ENCODE measurements around the gene PLEKHM3. TPM values are rescaled to one million over a fixed set of nuclear protein-coding genes. Genes with fewer than 3 reads are reported as not detected.
A peak's percentile ranks its signal among the peaks of the same experiment; 100 is the strongest.

PLEKHM3 gene
- total RNA-seq, 1 donor from 2014 or later = 19.5 TPM

GRCh38 chr2:207978177-207978948 is 47.0 kb downstream of the PLEKHM3 start:
- peaks cover 12% of the 10 kb centered on the region for H3K79me2 ChIP-seq (ENCODE audit: low read depth)
- H3K36me3 Mint-ChIP-seq = no peaks in the 10 kb centered on the region
- H3K4me2 ChIP-seq = no peak overlapping the region
- no peaks in the 10 kb centered on the region for H3K27me3 ChIP-seq
- H3K27ac ChIP-seq = no peak overlapping the region
- H3K27ac Mint-ChIP-seq = no peak overlapping the region
- H3K9me3 ChIP-seq (ENCODE audit: low read depth) = no peaks in the 10 kb centered on the region
- H3K4me3 Mint-ChIP-seq = no peak overlapping the region
- no peaks in the 10 kb centered on the region for H4K20me1 ChIP-seq (ENCODE audit: low read depth)
- no peak for TF ChIP-seq EZH2 (IDR thresholded peaks at IDR 0.05)
- TF ChIP-seq EZH2phosphoT487 (IDR thresholded peaks at IDR 0.05) = no peak
- no peak for TF ChIP-seq CTCF (IDR thresholded peaks at IDR 0.05)
- H3K27me3 Mint-ChIP-seq (ENCODE audit: insufficient read depth, low read depth) = peaks cover 7% of the 10 kb centered on the region
- H3F3A ChIP-seq (ENCODE audit: low read depth) = peaks cover 15% of the 10 kb centered on the region
- H3K4me3 ChIP-seq = no peak overlapping the region
- DNase-seq (ENCODE audit: low spot score) = no peak
- H3K9ac ChIP-seq = no peak overlapping the region
- H3K9me3 Mint-ChIP-seq = no peaks in the 10 kb centered on the region
- no peak overlapping the region for H2AFZ ChIP-seq (replicated peaks)
- no peaks in the 10 kb centered on the region for H3K36me3 ChIP-seq
- peaks cover 19% of the 10 kb centered on the region for H3K4me1 ChIP-seq
- no peaks in the 10 kb centered on the region for H3K4me1 Mint-ChIP-seq

- Histone ChIP-seq H3K27ac (no peak overlapping the region), H4K20me1 (ENCODE audit: low read depth) (no peaks in the 10 kb centered on the region), H3K4me2 (no peak overlapping the region), H3K9me3 (ENCODE audit: low read depth) (no peaks in the 10 kb centered on the region), H3K9ac (no peak overlapping the region), H3K4me3 (no peak overlapping the region), H3K27me3 (no peaks in the 10 kb centered on the region), H3F3A (ENCODE audit: low read depth) (peaks cover 37% of the 10 kb centered on the region), H3K4me1 (peaks cover 42% of the 10 kb centered on the region), H2AFZ (replicated peaks) (no peak overlapping the region), H3K36me3 (no peaks in the 10 kb centered on the region), H3K79me2 (ENCODE audit: low read depth) (peaks cover 35% of the 10 kb centered on the region)
- Mint-ChIP-seq H3K9me3 (no peaks in the 10 kb centered on the region), H3K4me3 (no peak overlapping the region), H3K36me3 (no peaks in the 10 kb centered on the region), H3K27ac (no peak overlapping the region), H3K4me1 (peaks cover 3% of the 10 kb centered on the region), H3K27me3 (ENCODE audit: insufficient read depth, low read depth) (peaks cover 16% of the 10 kb centered on the region)
- TF ChIP-seq CTCF (IDR thresholded peaks at IDR 0.05) (no peak), EZH2 (IDR thresholded peaks at IDR 0.05) (no peak), EZH2phosphoT487 (IDR thresholded peaks at IDR 0.05) (no peak)
- no peak for DNase-seq (ENCODE audit: low spot score)
Measured at GRCh38 chr2:207975921-207976320, 49.4 kb downstream of the PLEKHM3 start.

- Mint-ChIP-seq H3K27ac (no peak overlapping the region), H3K36me3 (no peaks in the 10 kb centered on the region), H3K27me3 (ENCODE audit: insufficient read depth, low read depth) (peaks cover 16% of the 10 kb centered on the region), H3K4me1 (peaks cover 19% of the 10 kb centered on the region), H3K4me3 (no peak overlapping the region), H3K9me3 (no peaks in the 10 kb centered on the region)
- Histone ChIP-seq H4K20me1 (ENCODE audit: low read depth) (no peaks in the 10 kb centered on the region), H2AFZ (replicated peaks) (no peak overlapping the region), H3K27ac (peak overlapping the region; percentile 31), H3K9ac (no peak overlapping the region), H3K79me2 (ENCODE audit: low read depth) (peaks cover 37% of the 10 kb centered on the region), H3K9me3 (ENCODE audit: low read depth) (no peaks in the 10 kb centered on the region), H3F3A (ENCODE audit: low read depth) (peaks cover 45% of the 10 kb centered on the region), H3K4me2 (no peak overlapping the region), H3K36me3 (no peaks in the 10 kb centered on the region), H3K4me3 (no peak overlapping the region), H3K27me3 (no peaks in the 10 kb centered on the region), H3K4me1 (peaks cover 42% of the 10 kb centered on the region)
- no peak for DNase-seq (ENCODE audit: low spot score)
- TF ChIP-seq EZH2phosphoT487 (IDR thresholded peaks at IDR 0.05) (no peak), EZH2 (IDR thresholded peaks at IDR 0.05) (no peak), CTCF (IDR thresholded peaks at IDR 0.05) (no peak)
Measured at GRCh38 chr2:207974216-207974605, 51.1 kb downstream of the PLEKHM3 start.
